Amniotic stem cell (primary cell): ENCODE data around the gene COL4A1.
"Not testable (repeated sequence)": the region's sequence is repeated elsewhere in the genome, so short reads cannot be mapped to it uniquely, and the experiment has no call there.

Source experiments
- DNase-seq: peaks from one replicate; lab custom pipeline; 2025; lab: John Stamatoyannopoulos, UW

Gene COL4A1

DNA sequence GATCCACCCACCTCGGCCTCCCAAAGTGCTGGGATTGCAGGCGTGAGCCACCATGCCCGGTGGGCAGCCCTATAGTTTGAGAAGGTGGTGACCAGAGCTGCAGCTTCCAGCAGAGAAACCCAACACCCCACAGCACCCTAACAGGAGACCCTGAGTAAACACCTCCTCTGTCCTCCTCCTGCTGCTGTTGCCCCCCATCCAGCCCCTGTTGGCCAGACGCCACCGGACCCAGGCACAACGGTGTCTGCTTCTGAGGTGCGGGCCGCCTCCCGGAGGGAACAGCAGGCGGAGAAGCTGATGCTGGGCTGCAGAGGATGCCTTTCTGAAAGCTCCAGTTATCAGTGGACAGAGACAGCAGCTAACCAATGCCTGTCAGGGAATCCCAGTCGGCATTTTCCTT, 175.5 kb downstream of the COL4A1 start:
- DNase-seq = no peak

DNA sequence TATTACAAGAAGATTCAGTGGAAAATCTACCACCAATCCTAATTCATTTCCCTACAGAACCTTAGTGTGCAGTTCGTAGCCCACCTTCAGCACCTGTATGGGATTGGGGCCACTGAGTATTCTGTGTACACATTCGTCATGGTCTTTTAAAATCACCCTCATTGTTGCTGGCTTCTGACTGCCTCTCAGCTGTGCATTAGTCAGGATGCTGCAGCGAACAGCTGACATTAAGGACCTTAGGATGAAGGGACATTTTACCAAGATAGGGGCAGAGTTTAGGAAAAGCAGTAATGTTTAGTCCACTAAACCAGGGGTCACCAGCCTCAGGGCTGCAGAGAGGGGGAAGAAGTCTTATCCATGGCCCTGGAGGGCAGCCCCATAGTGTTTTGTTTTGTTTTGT, 176.5 kb downstream of the COL4A1 start:
- DNase-seq = no peak

DNA sequence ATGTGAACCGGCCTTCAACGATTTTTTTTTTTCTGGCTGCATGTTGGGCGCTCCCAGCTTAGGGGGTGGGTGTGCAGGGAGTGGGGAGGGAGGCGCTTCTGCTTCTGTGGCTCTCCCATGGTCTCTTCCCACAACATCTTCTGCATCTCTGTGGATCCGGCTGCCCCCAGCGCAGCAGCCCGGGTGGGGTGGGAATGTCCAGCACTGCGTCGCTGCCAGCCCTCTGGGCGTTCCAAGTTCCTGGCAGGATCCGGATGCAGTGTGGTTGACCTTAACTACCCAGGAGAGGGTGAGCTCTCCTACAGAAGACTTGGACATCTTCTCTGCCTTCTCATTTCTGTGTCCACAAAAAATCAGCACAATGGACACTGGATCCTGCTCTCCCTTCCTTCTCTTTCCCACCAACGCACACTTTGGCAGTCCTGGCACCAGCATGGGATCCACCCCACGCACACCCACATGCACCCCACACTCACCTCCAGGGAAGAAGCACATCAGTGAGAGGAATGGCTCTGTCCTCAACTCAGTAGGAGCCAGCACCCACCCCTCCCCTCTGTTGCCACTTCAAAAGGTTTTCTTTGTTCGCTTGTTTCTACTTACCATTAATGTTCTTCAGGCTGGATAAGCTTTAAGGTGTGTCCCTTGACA, 177.3 kb downstream of the COL4A1 start:
- no peak for DNase-seq

DNA sequence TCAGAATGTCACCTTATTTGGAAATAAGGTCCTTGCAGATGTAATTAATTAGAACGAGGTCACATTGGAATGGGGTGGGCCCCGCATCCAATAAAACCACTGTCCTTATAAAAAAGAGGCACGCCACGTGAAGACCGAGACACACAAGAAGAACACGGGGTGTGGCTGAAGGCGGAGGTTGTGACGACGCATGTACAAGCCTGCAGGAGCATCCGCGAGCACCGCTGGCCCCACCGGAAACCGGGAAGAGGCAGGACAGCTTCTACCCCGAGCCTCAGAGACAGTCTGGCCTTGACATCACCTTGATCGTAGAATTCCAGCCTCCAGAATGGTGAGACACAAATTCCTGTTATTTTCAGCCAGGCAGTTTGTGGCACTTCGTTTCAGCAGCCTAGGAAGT, 177.9 kb downstream of the COL4A1 start:
- no peak for DNase-seq

DNA sequence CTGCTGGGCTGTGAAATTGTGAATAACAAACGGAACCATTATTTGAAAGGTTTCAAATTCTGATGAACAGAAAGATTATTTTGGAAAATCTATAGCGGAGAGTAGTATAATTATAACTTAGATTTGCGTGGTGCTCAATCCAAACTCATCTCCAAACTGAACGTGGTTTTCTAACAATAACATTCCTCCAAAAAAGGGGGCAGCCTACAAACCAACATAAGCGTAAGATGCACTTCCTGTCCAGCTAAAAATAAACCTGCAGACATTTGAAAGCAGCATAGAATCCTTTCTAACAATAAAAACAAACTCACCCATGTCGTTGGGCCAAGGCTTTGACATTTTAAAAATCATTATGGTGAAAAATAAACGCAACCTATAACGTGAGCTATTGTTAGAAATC, 178.4 kb downstream of the COL4A1 start:
- DNase-seq = no peak

DNA sequence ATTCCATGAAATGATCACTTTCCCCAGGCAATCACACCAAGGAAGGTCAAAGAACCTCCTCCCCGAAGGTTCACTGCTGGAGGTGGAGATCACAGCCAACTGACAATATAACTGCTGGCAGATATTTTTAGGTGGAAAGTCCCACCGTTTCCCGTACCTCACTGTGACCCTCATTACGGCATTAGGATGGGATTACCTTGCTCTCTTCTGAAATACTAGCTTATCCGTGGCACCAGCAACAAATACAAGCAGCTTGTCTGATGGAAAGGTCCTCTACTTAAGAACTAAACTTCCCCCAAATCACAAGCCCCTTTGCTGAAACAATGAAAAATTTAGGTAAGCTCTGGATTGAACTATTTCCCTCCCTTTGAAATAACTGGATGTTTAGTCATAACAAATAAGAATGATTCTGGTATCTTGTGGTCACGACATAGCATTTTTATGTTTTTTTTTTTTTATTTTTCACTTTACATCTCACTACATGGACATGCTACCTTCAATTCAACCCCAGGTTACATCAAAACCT, 178.9 kb downstream of the COL4A1 start:
- no peak for DNase-seq

DNA sequence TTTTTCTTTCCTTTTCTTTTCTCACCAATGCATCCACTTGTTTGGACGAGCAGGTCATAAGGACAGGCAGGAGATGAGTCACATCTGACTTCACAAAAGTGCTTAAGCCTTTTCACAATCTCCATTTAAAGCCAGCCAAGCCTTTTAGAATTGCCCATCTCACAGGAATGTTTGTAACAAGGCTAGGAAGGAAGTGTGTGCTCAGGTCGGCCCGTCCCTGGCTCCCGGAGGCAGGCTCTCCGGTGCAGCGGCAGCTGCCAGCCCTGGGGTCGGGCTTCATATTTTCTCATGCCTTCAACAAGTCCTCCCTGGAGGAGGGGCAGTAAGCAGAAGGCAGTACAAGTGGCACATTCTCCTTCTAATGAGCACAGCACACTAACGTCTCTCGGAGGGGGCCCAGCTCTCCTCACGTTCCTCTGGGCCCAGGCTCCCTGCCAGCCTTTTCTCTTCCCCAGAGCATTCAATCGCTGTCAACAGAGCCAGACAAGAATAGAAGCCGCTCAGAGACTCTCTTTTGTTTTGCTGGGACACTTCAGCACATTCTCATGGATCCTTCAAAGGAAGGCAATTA, 180.5 kb downstream of the COL4A1 start:
- peak; percentile 82 for DNase-seq

DNA sequence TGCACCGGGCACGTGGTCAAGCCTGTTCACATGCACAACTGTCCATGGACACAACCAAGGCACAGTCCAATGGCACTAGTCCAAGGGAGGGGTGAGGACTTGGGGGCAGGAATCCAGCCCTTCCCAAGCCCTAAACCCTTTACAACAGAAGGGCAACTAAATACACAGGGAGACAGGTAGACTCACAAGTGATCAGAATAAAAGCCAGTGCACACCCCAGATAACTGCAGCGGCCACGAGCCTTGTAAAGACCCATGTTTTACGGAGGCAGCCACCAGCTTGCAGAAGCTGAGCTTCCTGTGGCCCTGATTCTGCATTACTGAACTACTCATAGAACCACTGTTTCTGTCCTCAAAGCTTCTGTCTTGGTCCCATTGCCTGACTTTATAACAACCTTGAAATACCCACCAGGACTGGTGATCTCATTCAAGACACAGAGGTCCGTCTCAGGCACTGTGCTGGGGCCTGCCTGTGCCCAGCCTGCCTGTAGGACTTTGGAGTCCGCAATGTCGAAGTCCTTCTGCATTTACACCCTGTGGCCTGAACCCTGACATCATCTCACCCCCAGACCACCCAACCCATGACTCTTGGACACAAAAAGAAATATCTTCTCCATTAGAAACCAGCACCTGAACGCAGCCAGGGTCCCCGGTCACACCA, 181.2 kb downstream of the COL4A1 start:
- no peak for DNase-seq

DNA sequence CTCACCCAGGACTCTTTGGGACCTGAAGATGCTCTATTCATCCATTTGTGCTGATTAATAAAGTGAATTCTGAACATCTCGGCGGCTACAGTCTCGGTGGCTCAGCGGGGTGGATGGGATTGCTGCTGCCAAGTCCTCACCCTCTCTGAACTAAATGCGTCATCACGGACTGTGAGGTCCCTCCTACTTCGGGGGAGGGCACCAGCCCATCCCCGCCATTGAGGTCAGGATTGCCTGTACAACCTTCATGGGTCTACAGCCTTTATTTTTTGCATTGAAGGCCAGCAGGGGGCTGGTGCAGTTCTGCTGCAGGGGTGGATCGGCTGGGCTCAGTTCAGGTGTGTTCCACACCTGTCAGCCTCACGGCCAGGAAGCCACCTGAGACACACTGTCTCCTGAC, 181.8 kb downstream of the COL4A1 start:
- no peak for DNase-seq

DNA sequence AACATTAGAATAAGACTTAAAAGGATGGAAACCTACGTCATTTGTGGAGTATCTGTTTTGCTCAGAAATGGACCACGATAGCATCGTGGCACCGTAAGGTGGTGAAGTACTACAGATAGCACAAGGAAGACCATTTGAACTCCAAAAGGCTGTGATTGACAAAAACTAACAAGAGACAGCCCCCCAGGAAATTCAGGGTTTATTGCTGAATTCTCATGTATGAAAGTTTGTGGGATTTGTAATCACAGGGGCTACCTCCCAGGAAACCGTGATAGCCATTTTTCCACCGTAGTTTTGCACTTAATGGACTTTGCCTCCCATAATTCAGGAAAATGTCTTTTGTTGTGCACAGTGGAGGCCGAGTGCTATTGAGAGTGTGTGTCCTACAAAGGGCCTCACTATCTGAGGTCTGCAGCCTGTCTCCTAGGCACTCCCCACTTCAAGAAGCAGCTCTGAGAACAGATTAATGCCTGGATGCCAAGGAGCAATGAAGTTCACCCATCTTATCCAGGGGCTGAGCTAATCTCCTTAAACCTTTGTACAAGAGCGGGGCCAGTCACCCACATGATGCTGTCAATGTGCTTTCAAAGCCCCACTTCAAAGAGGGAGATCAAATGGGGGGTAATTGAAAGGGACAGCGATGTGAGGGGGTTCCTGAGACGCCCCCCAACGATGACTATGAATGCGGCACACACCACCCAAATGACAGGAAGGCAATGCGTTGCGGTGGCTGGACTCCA, 182.6 kb downstream of the COL4A1 start:
- no peak for DNase-seq

DNA sequence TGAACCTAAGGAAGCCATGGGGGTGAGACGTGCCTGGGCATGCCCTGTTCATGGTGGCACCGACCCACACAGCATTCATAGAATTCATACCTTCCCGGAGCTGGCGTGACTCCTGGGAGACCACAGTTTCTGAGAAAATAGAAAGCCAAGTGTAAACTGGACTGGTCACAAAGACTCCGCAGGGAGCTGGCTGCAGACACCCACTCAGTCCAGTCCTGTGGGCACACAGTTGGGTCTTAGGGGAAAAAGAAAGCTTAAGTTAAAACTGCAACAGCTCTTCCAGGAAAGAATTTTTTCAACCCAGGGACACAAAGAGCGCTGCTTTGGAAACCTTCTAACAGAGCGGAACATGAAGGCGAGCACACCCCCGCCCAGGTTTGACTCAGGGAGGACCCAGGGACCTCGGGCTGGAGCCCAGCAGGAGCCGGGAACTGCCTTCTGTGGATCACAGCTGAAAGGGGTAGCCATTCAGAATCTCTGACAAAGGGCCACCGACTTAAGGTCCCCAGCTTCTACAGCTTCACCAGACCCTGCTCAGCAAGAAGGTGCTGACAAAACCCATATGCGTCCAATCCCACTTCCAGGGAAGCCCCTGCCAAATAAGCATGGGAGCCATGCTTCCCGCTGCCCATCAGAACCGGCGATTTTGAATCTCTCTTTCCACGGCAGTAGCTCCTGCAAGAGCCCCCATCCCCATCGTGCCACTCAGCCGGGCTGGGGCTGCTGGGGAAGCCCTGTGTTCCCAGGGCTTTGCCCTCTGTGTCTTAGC, 183.7 kb downstream of the COL4A1 start:
- no peak for DNase-seq

DNA sequence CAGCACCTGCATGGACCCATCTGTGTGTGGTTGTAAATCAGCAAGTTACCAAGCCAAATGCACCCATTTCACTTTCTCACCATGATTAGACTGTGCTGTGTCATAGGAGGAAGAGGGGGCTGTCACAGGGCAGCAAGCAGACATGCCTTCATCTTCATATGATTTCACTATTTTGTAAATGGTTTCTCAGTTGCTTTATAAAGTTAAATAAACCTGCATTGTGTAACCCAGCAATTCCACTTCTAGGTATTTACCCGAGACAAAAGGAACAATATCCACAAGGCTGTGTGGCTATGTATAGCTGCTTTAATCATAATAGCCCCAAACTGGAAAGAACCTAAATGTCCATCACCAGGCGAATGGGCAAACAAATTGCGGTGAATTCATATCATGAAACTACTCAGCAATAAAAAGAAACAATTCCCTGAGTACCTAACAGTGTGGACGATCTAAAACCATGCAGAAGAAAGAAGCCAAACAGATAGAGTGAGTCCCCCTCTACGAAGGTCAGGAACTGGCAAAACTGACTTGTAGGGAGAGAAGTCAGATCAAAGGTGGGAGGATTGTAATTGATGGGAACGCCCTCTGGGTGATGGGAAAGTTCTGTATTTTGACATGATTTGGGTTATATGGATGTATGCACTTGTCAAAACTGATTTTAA, 185.4 kb downstream of the COL4A1 start:
- DNase-seq = no peak

DNA sequence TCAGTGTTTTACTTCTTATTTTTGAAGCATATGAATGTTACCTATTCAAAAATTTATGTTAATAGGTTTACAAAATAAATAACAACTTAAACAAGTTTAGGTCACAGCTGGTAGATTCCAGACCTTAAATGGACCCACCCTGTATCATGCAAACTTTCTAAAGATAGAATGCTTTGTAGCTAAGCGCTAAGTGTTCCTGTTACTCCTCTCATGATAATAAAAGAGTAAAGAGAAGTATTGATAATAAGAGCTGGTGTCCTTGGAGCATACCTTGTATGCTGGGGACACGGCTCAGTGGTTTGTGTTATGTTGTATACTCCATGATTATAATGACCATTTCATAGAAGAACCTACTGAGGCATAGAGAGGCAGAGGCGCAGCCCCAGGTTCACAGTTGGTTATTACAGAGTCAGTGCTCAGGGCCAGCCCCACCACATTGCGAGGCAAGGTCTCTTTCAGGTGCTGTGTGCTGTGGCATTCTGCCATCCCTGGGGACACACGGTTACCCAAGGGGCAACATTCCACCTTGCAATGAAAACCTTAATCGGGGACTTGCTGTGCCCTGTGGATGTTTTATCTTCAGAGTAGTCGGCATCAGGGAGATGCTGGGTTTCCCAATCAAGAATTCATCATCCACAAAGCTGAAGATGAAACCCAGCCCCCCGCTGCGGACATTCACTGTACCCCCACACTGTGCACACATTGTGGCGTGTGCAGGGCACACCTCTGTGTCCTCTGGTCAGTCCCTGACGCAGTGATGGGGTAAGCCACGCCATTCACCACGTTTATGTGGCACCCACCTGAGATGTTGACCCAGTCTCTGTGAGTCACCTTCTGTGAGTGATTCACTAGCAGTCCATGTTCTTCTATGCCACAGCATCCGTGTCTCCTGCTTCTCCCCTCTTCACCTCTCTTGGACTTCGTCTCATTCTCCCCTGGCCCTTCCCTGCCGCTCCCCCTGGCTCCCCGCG, 186.7 kb downstream of the COL4A1 start:
- DNase-seq = no peak

DNA sequence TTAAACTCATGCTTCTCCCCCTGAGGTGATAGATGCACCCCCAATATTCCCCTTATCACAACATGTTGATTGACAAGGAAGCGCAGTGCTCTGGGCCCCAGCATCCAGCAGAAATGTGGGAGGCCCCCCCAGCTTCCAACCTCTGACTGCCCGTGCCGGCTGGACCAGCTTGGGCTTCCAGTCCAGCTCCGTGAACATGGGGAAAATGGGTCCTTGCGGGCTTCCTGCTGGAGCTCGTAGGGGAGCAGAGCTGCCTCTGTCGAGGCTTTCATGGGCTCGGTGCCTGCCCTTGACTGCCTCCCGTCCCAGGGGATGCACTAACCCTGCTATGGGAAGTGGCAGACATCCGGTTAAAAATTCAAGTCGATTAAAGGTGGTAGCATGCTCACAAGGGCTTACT, 188.9 kb downstream of the COL4A1 start:
- DNase-seq = no peak

DNA sequence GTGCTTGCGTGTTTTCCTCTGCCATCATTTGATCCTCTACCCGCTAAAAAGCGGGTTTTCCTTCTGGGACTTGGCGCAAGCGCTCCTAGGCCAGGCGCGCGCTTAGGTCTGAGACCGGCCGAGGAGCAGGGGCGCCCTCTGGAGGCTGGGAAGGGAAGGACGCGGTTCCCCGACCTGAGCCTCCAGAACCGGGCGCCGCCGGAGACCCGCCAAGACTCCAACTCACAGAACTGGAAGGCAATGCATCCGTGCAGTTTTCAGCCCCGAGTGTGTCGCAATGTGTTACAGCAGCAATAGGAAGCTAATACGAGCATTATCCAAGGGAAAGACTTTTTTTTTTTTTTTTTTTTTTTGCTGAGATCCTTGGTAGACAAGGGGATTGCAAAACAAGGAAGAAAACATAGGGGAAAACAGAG, 190.9 kb downstream of the COL4A1 start:
- no peak for DNase-seq

DNA sequence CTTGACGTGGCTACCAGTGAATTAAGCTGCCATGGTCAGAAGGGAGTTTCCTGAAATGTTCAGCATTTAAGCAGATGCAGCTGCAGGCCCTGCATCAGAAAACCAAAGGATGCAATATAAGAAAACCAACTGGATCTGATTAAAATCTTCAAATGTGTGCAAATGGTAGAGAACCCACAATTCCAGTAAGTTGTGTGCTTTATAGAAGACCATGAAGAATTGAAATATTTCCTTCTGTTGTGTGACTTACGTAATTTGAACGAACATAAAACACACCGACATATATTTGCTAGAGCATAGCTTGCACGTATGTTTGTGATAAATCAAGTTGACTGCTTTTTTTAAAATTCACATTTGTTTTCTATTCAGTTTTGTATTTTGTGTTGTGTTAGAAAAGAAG, 191.4 kb downstream of the COL4A1 start:
- DNase-seq = no peak

DNA sequence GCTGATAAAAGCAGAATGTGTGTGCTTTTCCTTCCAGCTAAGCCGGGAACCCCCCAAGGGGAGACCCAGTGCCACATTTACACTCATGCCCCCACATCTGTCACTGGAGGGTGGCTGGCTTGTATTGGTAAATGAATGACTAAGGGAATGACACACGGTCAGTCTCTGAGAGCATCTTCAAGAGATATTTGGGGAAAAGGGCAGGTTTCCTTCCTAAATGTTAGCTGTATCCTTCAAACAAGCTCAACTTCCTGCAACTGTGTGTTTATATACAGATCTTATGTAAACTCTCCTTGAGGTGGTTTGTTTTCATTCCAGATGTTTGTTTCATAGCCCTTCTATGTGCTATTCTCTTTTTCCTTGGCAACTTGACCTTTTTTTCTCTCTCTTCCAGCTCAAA, 192.6 kb downstream of the COL4A1 start:
- DNase-seq = no peak

DNA sequence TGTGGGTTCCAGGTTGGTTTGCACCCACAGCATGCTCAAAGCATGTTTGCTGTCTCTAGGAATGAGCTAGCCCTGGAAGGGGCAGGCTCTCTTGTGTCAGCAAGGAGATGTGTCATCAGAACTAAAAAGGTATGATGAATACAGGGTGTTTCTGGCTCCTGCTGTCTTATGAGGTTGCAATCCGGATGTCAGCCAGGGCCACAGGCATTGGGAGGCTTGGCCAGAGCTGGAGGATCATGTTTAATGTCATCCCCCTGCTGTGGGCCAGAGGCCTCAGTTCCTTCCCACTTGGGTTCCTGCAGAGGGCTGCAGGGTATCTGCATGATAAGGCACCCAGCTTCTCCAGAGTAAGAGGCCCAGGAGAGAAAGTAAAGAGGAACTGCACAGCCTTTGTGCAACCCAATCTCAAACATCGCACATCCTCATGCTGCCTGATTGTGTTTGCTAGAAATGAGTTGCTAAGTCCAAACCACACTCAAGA, 193.6 kb downstream of the COL4A1 start:
- DNase-seq = peak; percentile 33

DNA sequence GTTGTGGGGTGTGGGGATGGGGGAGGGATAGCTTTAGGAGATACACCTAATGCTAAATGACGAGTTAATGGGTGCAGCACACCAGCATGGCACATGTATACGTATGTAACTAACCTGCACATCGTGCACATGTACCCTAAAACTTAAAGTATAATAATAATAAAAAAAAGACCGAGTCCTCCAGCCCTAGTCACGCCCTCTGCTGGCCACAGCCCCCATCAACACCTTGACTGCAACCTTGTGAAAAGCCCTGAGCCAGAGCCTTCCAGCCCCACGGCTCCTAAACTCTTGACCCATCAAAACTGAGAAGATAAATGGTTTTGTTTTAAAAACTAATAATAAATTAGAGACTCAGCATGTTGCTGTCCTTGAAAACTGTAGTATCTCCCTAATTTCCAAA, 194.6 kb downstream of the COL4A1 start:
- DNase-seq = not testable (repeated sequence)

DNA sequence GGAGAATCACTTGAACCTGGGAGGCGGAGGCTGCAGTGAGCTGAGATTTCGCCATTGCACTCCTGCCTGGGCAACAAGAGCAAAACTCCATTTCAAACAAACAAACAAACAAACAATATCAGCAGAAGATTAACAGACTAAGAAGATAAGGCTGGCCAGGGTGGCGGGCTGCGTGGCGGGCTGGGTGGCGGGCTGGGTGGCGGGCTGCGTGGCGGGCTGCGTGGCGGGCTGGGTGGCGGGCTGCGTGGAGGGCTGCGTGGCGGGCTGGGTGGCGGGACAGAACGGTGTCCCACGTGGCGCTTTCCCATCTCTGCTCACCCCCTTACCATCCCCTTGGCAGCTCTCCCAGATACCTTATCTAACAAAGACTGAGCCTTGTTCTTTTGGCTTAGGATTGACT, 196.2 kb downstream of the COL4A1 start:
- DNase-seq = no peak
